Measurements from ENCODE around the gene ZP3.

DNA sequence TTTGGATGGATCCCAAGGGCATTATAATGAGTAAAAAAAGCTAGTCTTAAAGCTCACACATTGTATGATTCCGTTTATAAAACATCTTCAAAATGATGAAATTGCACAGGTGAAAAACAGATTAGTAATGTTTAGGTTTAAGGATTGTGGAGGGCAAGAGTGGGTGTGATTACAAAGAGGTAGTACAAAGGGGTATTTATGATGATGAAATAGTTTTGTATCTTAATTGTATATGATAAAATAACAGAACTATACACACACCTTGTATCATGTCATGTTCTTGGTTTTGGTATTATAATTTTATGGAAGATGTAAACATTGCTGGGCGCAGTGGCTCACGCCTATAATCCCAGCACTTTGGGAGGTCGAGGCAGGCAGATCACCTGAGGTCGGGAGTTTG is 12.5 kb upstream of the ZP3 start:
- TF ChIP-seq, protein P1, sequence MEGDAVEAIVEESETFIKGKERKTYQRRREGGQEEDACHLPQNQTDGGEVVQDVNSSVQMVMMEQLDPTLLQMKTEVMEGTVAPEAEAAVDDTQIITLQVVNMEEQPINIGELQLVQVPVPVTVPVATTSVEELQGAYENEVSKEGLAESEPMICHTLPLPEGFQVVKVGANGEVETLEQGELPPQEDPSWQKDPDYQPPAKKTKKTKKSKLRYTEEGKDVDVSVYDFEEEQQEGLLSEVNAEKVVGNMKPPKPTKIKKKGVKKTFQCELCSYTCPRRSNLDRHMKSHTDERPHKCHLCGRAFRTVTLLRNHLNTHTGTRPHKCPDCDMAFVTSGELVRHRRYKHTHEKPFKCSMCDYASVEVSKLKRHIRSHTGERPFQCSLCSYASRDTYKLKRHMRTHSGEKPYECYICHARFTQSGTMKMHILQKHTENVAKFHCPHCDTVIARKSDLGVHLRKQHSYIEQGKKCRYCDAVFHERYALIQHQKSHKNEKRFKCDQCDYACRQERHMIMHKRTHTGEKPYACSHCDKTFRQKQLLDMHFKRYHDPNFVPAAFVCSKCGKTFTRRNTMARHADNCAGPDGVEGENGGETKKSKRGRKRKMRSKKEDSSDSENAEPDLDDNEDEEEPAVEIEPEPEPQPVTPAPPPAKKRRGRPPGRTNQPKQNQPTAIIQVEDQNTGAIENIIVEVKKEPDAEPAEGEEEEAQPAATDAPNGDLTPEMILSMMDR (IDR thresholded peaks at IDR 0.05 in 8 of 11, conservative IDR thresholded peaks at IDR 0.05 in 3 of 11), result no peak
- TF ChIP-seq POLR2AphosphoS5 (IDR thresholded peaks at IDR 0.05) (no peak), POLR2A (IDR thresholded peaks at IDR 0.05) (no peak)
